GM12878 (cell line): ENCODE results near the gene RPAP3.

Source experiments
- CBFB ChIP-seq: IDR thresholded peaks from 2 replicates; pipeline ENCODE4 v1.6.1; 2016; ENCODE audit warnings: antibody characterized with exemption, low read depth
- EZH2 ChIP-seq: IDR thresholded peaks from 2 replicates; pipeline ENCODE4 v1.6.1; 2012; ENCODE audit warnings: low read depth, mild to moderate bottlenecking, control low read depth, inconsistent platforms, low read length, borderline replicate concordance; ENCODE audit not compliant: control insufficient read depth
- FOXK2 ChIP-seq: fragments of 450-650 bp; IDR thresholded peaks from 2 replicates; pipeline ENCODE4 v1.6.1; 2017; ENCODE audit warnings: mild to moderate bottlenecking, moderate library complexity
- MXI1 ChIP-seq: fragments of 150-350 bp; IDR thresholded peaks from 2 replicates; pipeline ENCODE4 v1.6.1; 2011; ENCODE audit warnings: low read depth, mild to moderate bottlenecking, inconsistent platforms, low read length, improper control_type of control experiment
- REST ChIP-seq: IDR thresholded peaks from 2 replicates; pipeline ENCODE4 v1.6.1; 2012; ENCODE audit warnings: mild to moderate bottlenecking, low read depth, low read length
- TF ChIP-seq, protein P1 (sequence below), 3 experiments: IDR thresholded peaks in 2 of 3; conservative IDR thresholded peaks in 1 of 3; 2 replicates each; pipeline ENCODE4 v1.5.1; 2011; ENCODE audit warnings: low read depth in 3 of 3, low read length in 3 of 3, mild to moderate bottlenecking in 3 of 3, control low read depth in 2 of 3, moderate library complexity in 2 of 3, inconsistent platforms in 1 of 3, mixed read lengths in 1 of 3; ENCODE audit not compliant: control insufficient read depth in 2 of 3, insufficient read depth in 1 of 3; ENCODE audit errors: extremely low read depth in 1 of 3
- TF ChIP-seq, protein P2 (sequence below): fragments of 450-650 bp; IDR thresholded peaks from 2 replicates; pipeline ENCODE4 v1.6.1; 2017; ENCODE audit warnings: borderline replicate concordance

- no peak for TF ChIP-seq EZH2
- TF ChIP-seq, protein P1, sequence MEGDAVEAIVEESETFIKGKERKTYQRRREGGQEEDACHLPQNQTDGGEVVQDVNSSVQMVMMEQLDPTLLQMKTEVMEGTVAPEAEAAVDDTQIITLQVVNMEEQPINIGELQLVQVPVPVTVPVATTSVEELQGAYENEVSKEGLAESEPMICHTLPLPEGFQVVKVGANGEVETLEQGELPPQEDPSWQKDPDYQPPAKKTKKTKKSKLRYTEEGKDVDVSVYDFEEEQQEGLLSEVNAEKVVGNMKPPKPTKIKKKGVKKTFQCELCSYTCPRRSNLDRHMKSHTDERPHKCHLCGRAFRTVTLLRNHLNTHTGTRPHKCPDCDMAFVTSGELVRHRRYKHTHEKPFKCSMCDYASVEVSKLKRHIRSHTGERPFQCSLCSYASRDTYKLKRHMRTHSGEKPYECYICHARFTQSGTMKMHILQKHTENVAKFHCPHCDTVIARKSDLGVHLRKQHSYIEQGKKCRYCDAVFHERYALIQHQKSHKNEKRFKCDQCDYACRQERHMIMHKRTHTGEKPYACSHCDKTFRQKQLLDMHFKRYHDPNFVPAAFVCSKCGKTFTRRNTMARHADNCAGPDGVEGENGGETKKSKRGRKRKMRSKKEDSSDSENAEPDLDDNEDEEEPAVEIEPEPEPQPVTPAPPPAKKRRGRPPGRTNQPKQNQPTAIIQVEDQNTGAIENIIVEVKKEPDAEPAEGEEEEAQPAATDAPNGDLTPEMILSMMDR (IDR thresholded peaks at IDR 0.05 in 2 of 3, conservative IDR thresholded peaks at IDR 0.05 in 1 of 3; ENCODE audit: control insufficient read depth in 2 of 3, extremely low read depth in 1 of 3, insufficient read depth in 1 of 3, low read depth in 3 of 3, low read length in 3 of 3), result no peak
- no peak for TF ChIP-seq MXI1
- no peak for TF ChIP-seq CBFB
- no peak for TF ChIP-seq REST
- TF ChIP-seq, protein P2, sequence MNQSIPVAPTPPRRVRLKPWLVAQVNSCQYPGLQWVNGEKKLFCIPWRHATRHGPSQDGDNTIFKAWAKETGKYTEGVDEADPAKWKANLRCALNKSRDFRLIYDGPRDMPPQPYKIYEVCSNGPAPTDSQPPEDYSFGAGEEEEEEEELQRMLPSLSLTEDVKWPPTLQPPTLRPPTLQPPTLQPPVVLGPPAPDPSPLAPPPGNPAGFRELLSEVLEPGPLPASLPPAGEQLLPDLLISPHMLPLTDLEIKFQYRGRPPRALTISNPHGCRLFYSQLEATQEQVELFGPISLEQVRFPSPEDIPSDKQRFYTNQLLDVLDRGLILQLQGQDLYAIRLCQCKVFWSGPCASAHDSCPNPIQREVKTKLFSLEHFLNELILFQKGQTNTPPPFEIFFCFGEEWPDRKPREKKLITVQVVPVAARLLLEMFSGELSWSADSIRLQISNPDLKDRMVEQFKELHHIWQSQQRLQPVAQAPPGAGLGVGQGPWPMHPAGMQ, result no peak
- TF ChIP-seq FOXK2, result no peak
These were observed 43.1 kb upstream of the RPAP3 start for GRCh38 chr12:47748899-47749298.
